Measurements from ENCODE around the gene JARID2. TPM values are rescaled to one million over a fixed set of nuclear protein-coding genes. Genes with fewer than 3 reads are reported as not detected.

The JARID2 gene
- total and polyA plus RNA-seq, 10 of the 15 experiments (the other 5 are each of a cell fraction or from before 2014, with no cell fraction given), result 4.2 to 21.6 (median 11.7) TPM

GRCh38 chr6:15245361-15246216, at the start of gene JARID2 (continued):
- peak; percentile 86 for TF ChIP-seq SIX5 (IDR thresholded peaks at IDR 0.05; ENCODE audit: low read depth, low read length, severe bottlenecking)
- no peak for TF ChIP-seq NRF1 (conservative IDR thresholded peaks at IDR 0.05; ENCODE audit: low read depth, low read length)
- peak; percentile 58; the same call in 1 of the 2 replicates for TF ChIP-seq TAF1 (IDR thresholded peaks at IDR 0.05; ENCODE audit: borderline replicate concordance, low read depth, low read length)
- no peak; the same call in 1 of the 2 replicates for TF ChIP-seq MTA2 (IDR thresholded peaks at IDR 0.05; ENCODE audit: low read depth)
- no peak for TF ChIP-seq KDM1A (IDR thresholded peaks at IDR 0.05; ENCODE audit: borderline replicate concordance)
- no peak for TF ChIP-seq YBX1 (IDR thresholded peaks at IDR 0.05)
- TF ChIP-seq NFYB (IDR thresholded peaks at IDR 0.05; ENCODE audit: insufficient read depth, low read depth, low read length), result peak; percentile 58; the same call in 1 of the 2 replicates
- no peak for TF ChIP-seq USF1 (IDR thresholded peaks at IDR 0.05; ENCODE audit: borderline replicate concordance, extremely low read length, insufficient read depth, low read depth, low read length)
- TF ChIP-seq ZNF274 (IDR thresholded peaks at IDR 0.05; ENCODE audit: insufficient read depth, insufficient read length), result no peak
- TF ChIP-seq BCL3 (IDR thresholded peaks at IDR 0.05; ENCODE audit: borderline replicate concordance, insufficient read depth, low read depth, low read length, poor library complexity, severe bottlenecking), result no peak
- TF ChIP-seq ETV6 (conservative IDR thresholded peaks at IDR 0.05 in 1 of 2, IDR thresholded peaks at IDR 0.05 in 1 of 2; ENCODE audit: borderline replicate concordance in 1 of 2, low read depth in 1 of 2), result no peak
- TF ChIP-seq PAX8 (IDR thresholded peaks at IDR 0.05), result no peak
- TF ChIP-seq PRDM15 (CRISPR knock-in tag; IDR thresholded peaks at IDR 0.05), result no peak
- no peak for TF ChIP-seq FOS (IDR thresholded peaks at IDR 0.05; ENCODE audit: borderline replicate concordance, extremely low read depth, insufficient read length)
- peak; percentile 98 for TF ChIP-seq IRF3 (IDR thresholded peaks at IDR 0.05)
- no peak for TF ChIP-seq ZBED1 (IDR thresholded peaks at IDR 0.05; ENCODE audit: borderline replicate concordance)
- TF ChIP-seq MYC (IDR thresholded peaks at IDR 0.05; ENCODE audit: insufficient read depth, insufficient read length, insufficient replicate concordance, low read length, severe bottlenecking), result no peak
- no peak for TF ChIP-seq SPI1 (IDR thresholded peaks at IDR 0.05; ENCODE audit: borderline replicate concordance, insufficient read depth, low read depth, low read length)
- peak; percentile 76 for TF ChIP-seq BACH1 (IDR thresholded peaks at IDR 0.05; ENCODE audit: borderline replicate concordance)
